ENCODE results near the gene RHOF.

DNA sequence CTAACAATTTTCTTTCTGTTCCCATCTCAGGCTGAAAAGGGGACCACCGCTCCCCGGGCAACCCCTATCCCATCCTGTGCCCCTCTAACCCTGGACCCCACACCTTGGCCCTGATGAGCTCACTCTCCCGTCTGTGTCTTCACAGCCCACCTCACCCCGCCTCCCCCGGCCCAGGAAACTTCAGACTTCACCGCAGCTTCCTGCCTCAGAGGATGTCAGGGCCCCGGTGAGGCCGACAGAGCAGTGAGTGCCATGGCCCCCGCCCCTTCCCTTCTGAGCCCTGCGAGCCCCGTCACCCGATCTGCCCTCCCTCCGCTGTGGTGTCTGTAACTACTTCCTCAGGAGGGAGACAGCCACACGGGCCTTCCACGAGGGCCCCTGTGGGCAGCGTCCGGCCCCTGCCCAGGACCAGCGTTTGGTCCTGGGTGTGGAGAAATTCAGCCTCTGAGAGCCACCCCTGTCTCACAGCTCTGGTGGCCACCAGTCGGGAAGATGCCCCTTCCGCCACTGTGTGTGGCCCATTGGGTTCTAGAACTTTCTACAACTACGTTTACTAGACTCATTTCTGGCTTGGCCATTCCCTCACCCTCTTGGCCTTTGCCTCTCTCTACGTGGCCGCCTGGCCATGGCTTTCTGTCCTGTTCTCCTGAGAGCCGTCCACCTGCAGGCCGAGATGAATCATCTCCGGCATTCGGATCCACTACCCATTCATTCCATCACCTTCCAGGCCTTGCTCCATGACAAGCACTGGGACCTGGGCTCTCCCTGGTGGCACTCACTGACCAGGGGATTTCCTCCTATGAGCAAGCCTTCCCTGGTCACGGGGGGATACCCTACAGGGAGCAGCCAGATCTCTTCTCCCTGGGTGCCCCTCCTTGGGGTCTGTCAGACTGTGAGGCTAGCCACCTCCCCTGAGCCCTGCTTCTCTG lies 3.4 kb downstream of the RHOF start:
- no peak for TF ChIP-seq ZNF70 (CRISPR knock-in tag; IDR thresholded peaks at IDR 0.05)
- TF ChIP-seq ARNTL (CRISPR knock-in tag; IDR thresholded peaks at IDR 0.05; ENCODE audit: borderline replicate concordance, low read depth), result no peak
- no peak for TF ChIP-seq GLIS3 (CRISPR knock-in tag; IDR thresholded peaks at IDR 0.05)
- TF ChIP-seq RARB (CRISPR knock-in tag; IDR thresholded peaks at IDR 0.05), result no peak
- TF ChIP-seq ZFP30 (CRISPR knock-in tag; IDR thresholded peaks at IDR 0.05), result no peak
- TF ChIP-seq ZC3H10 (CRISPR knock-in tag; IDR thresholded peaks at IDR 0.05), result no peak

Data from SK-N-SH treated with all-trans-retinoic acid at 6 μM for 48 hours (cell line).